GOT3 (cell line): ENCODE measurements around the gene MICAL3.
"Not testable (repeated sequence)": the region's sequence is repeated elsewhere in the genome, so short reads cannot be mapped to it uniquely, and the experiment has no call there.

Experiments
- DNase-seq: peaks from one replicate; lab custom pipeline; 2025; ENCODE audit warnings: mixed read lengths; lab: John Stamatoyannopoulos, UW

MICAL3 gene

GRCh38 chr22:17764036-17764435, 260.3 kb downstream of the MICAL3 start:
- no peak for DNase-seq

DNA sequence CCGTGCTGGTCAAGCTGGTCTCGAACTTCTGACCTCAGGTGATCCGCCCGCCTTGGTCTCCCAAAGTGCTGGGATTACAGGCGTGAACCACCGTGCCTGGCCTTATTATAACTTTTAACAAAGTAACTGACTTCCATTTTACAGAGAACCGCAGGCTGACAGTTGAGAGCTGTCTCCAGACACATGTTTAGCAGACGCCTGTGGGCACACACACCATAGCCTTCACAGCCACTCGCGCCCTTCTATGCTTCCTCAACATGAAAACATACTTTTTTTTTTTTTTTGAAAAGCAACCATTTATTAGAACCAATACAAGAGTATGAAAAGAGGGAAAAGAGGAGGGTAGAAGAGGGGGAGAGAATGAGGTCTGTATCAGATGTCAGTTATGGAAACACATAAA, 260.9 kb downstream of the MICAL3 start:
- not testable (repeated sequence) for DNase-seq

DNA sequence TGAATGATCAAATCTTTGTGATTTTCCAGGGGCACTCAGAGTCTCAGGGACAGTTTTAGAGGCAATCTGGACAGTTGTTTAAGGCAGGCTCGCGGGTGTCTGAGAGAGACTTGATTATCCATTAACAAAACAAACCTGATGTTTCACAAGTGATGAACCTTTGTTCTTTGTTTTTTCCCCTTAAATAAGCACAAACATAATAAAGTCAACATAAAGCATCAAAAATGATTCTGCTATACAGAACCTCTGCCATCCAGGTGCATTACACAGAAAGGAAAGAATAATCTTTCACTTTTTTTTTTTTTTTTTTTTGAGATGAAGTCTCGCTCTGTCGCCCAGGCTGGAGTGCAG, 263.2 kb downstream of the MICAL3 start:
- no peak for DNase-seq

DNA sequence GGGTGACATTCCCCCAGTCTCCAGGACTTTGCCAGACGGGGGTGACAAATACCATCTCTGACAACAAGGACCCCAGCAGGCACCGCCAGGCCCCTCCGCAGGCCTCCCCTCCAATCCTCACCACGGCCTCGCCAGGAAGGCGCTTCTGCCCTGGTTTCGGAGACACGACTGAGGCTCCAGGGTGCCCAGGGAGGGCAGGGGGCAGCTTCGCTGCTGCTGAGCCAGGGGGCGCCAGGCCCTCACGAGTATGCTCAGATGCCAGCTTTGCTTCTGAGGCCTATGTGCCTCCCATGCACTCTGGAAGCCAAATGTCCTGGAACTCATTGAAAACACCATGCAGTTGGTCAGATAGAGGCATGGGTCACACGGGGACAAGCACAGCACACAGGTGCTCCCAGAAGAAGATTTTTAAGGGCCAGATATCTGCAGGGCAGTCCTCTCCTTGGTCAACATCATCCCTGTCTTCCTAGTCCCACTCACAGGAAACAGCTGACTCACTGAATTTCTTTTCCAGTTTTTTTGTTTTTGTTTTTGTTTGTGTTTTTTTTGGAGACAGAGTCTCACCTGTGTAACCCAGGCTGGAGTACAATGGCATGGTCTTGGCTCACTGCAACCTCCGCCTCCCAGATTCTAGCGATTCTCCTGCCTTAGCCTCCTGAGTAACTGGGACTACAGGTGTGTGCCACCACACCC, 270.0 kb downstream of the MICAL3 start:
- DNase-seq = no peak

DNA sequence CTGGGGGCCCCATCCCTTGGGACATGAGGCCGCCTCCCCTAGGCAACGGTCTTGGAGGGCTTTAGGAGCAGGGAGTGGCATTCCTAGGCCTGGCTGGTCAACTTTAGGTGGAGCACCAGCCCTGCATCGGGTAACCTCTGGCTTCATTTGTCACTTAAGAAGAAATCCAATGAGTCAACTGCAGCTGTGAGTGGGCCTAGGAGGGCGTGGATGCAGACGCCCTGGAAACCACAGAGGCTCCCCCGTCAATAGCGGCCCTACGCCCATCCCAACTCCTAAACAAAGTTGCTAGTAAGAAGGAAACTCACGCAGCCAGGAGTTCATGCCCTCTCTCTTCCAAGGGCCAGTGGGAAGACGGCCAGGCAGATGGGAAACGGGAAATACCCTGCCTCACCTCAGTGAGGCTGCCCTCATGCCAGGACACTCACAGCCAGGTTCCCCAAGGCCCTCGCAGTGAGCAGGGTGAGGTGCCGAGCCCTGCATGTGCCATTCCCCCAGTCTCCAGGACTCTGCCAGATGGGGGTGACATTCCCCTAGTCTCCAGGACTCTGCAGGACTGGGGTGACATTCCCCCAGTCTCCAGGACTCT, 270.9 kb downstream of the MICAL3 start:
- DNase-seq = no peak

GRCh38 chr22:17751596-17751995, 272.8 kb downstream of the MICAL3 start:
- no peak for DNase-seq

DNA sequence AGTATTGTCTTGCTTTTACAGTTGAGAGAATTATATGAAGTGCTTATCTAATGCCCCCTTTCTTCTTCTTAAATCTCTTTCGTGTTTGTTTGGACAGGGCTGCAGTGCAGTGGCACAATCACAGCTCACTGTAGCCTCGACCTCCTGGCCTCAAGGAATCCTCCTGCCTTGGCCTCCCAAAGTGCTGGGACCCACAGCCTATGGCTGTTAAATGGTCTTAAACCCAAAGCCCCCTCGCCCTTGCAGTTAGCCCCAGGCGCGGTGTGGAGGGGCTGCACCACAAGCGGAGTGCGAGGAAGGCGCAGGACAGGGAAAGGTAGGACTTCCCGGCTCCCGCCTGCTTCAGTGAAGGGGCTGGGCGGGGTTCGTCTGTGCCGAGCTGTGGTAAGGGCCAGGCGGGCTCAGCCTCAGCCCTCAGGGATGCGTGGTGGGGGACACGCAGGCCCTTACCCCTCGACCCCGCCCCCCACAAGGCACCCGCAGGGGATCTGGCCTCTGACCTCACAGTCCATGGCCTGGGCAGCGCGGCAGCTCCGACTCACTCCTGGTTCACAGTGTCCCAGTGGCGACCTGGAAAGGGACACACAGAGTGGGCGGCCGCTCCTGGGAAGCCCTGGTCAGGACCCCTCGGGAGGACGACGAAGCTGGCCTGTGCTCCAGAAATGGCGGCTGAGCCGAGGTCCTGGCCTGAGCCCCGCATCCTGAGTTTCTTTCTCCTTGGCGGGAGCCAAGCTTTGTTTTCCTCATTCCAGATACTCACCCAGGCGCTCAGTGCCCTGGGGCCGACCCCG, 274.6 kb downstream of the MICAL3 start:
- no peak for DNase-seq

DNA sequence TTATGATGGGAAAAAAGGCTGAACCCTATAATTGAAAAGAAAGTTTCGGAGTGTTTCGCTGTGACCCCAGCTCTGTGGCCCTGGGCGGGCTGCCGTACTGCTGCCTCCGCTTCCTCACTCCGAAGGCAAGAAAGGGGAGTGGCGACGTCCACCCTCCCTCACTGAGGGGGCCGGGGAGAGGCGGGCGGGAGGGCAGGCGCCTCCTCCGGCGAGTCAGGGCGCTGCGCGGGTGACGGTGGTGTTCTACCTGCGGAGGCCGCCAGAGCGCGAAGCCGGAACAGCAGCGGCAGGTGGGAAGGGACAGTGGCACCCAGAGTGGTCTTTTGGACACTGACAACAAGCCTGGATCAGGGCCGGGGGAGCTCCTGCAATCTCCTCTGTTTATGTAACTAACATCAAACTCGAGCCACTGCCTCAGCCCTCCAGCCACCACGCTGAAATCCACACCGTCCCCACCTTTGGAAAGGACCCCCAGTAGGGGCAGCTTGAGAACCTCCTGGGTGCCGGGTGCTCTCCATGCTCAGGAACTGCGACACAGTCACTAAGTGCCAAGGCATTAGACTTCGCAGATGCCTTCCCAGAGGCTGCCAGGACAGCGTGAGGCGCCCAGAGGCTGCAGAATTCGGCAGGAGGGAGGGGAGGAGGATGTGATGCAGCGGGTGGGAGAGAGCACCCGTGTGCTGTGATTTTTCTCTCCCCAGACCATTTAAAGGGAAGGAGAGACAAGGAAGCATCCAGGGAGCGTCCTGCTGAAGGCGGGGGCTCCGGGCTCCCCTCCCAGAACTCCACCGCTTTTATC, 275.6 kb downstream of the MICAL3 start:
- DNase-seq = no peak

DNA sequence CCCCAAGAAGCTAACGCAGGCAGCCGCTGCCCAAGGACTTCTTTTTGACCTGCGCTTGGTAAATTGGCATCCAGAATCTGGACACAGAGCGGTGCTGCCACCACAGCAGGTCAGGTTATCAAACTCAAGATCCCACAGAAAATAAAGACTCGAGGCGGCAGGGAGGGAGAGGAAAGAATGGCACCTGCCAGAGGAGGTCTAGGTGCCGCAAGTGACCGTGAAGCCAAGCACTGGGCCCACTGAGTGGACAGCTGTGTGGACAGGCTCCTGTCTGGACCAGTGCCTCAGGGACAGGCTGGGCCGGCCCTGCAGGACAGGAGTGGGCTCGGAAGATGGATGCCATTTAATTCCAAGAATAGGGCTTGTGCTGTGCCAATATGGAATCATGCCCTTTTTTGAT, 277.4 kb downstream of the MICAL3 start:
- DNase-seq = no peak

DNA sequence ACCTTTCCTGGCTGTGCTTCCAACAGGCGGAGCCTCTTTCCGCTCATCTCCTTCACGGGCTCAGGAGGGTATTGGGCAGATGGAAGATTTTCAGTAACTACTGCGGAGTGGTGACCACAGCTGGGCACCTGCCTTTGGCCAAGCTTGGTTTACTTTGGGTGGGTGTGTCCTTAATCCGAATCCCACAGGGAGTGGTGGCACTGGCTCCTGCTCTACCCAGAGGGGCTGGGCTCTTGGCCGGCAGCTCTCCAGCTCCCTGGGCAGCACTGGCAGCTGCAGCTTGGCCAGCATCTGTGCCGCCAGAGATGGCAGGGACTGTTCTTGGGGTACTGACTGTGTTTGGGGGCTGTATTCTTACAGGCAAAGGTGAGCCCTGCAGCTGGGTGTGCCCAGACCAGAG, 279.9 kb downstream of the MICAL3 start:
- DNase-seq = no peak

DNA sequence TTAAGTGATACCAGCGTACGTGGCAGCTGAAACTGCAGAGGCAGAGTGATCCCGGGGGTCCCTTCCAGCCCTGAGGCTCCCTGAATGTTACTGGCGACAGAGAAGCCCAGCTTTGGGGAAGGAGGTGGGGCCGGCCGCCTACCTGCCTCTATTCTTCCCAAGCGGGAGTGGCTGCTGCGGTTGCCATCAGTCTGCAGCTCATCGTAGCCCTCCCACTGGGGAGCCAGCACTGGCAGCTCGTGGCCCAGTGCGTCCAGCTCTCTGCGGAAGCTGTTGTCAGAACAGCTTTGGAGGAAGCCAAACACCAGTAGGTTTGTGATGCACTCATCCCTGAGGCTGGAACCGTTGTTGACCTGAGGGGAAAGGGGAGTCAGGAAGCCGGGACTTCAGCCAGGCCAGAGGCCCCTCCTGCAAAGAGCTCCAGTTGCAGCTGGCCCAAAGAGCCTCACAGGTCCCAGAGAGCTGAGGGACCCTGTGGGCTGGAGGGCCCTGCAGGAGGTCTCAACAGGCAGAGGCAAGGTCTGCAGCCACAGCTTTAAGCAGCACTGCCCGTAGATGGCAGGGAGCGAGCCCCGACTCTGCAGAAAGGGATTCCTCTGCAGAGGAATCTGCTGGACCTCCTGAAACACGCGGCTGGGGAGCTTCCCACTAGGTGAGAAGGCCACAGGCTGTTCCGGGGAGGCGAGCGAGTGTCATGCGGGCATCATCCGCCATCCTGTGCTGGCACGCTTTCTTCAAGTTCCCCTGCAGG, 280.5 kb downstream of the MICAL3 start:
- no peak for DNase-seq

- DNase-seq = no peak
Measured at GRCh38 chr22:17742527-17742902, 281.8 kb downstream of the MICAL3 start.

DNA sequence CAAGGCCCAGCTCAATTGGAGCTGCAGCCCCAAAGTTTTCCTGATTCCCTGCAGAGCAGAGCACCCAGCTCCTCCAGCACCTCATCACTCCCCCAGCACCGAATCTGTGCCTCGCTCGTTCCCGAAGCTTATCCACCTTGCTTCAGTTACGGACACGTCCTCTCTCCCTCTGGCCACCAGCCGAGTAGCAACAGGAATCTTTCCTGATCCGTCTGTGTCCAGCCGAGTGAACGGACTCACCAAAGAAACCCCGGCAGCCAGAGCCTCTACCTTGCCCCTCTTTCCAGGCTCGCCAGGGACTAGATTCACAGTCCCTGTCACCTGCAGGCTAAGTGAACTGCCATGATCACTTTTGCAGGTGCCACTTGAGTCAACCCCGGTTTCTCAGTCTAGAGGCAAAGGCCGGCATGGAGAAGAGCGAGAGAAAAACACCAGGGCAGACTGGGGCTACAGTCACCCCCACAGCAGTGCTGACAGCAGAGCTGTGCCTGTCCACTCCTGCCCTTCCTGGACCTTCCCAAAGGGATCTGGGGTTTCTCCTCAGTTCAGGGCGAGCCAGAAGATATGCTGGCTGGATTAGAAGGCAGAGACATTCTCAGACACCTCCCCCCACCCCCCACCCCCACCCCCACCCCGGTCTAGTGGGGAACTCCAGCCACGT, 282.4 kb downstream of the MICAL3 start:
- no peak for DNase-seq

DNA sequence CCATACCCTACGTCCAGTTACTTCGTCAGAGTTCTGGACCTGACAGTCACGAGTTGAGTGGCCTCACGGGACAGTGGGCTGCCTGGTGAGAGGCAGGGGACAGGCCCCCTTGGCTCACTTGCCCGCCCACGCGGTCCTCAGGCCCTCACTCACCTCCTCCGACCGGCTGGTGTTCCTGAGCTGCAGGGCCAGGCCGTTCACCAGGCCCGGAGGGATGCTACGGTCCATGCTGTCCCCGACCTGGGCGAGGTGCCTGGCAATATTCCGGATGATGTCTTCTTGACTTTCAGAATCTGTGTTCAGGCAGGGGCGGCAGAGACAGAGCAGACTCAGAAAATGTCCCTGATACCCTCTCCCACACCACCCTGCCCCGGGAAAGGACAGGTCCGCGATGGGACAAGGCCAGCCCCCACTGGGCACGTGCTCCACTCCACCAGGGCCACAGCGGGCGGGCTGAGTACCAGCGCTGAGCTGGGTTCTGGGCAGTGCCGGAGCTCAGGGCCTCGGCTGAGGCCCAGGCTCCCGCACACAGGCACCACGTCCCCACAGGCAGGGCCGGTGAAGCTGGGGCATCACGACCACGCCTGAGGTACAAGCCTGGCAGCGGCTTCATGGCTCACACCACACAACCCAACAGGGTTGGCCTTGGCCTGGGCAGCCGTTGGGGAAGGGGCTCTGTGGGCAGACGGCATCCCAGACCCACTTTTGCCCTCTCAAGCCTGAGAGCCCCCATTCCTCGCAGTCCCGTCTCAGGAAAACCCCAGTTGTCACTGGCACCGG, 285.0 kb downstream of the MICAL3 start:
- no peak for DNase-seq

DNA sequence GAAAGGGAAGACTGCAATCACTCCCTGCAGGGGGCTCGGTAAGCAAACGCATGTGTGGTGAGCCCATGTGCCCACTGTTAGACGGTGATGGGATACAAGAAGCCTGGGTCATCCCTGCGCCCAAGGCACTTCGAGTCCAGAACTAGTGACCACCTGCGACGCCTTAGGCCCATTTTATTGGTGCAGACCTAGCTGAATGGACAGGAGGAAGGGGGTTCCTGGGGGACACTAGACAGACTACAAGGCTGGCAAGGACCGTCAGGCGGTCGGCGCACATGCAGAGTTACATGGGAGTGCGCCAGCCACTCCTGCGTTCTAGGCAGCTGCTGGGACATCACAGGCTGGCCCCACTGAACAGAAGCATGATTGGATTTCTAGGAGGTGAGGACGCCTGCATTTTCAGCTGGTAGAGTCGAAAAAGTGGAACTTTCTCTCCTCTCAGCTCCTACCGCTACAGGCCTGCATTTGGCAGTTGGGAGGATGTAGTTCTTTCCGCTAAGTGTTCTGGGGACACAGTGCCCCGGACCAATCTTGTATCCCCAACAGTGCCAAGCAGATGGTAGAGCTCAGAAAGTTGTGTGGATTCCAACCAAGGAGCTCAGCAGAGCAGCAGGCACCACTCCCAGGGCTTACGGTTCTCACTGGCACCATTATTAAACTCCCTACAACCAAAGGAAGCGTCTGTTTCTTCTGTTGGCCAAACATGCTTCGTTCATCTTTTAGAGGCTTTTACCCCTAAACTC, 285.8 kb downstream of the MICAL3 start:
- DNase-seq = no peak
